GM21515 (cell line): ENCODE data around the gene OSGEP.
A peak's percentile ranks its signal among the peaks of the same experiment; 100 is the strongest.

Experiments
- ATAC-seq: cut with Tn5 transposase; IDR thresholded peaks from one replicate; pipeline ENCODE4 v1.9.1; 2021; ENCODE audit not compliant: unreplicated experiment

Gene OSGEP

GRCh38 chr14:20434701-20435581 is 19.7 kb downstream of the OSGEP start:
- no peak for ATAC-seq

- no peak for ATAC-seq
Observed at GRCh38 chr14:20429801-20430669, 24.6 kb downstream of the OSGEP start.

- no peak for ATAC-seq
Observed at GRCh38 chr14:20428802-20429201, 25.8 kb downstream of the OSGEP start.

GRCh38 chr14:20428010-20428365 is 26.6 kb downstream of the OSGEP start:
- ATAC-seq, result peak; percentile 36

GRCh38 chr14:20427231-20428009 is 27.2 kb downstream of the OSGEP start:
- peak; percentile 70 for ATAC-seq

GRCh38 chr14:20424851-20425250 is 29.8 kb downstream of the OSGEP start:
- ATAC-seq, result no peak

GRCh38 chr14:20422886-20423285 is 31.7 kb downstream of the OSGEP start:
- no peak for ATAC-seq

GRCh38 chr14:20421267-20421666 is 33.3 kb downstream of the OSGEP start:
- no peak for ATAC-seq

GRCh38 chr14:20419419-20419818 is 35.2 kb downstream of the OSGEP start:
- no peak for ATAC-seq

- ATAC-seq, result no peak
Observed at GRCh38 chr14:20418501-20418909, 36.1 kb downstream of the OSGEP start.

- no peak for ATAC-seq
Observed at GRCh38 chr14:20417250-20418186, 37.1 kb downstream of the OSGEP start.

GRCh38 chr14:20416223-20416622 is 38.4 kb downstream of the OSGEP start:
- no peak for ATAC-seq

- ATAC-seq, result peak; percentile 43
Observed at GRCh38 chr14:20415782-20416206, 38.8 kb downstream of the OSGEP start.

- no peak for ATAC-seq
Observed at GRCh38 chr14:20413744-20414082, 40.9 kb downstream of the OSGEP start.

- ATAC-seq, result peak; percentile 55
Observed at GRCh38 chr14:20412876-20413743, 41.5 kb downstream of the OSGEP start, which contains the start of gene TEP1. Gene TEP1 (minus strand): TSS chr14:20413501. CDS start chr14:20408439, 5,062 bp downstream.

- peak; percentile 72 for ATAC-seq
Observed at GRCh38 chr14:20412411-20412810, 42.2 kb downstream of the OSGEP start.

- ATAC-seq, result no peak
Observed at GRCh38 chr14:20409226-20409625, 45.4 kb downstream of the OSGEP start.

- no peak for ATAC-seq
Observed at GRCh38 chr14:20403521-20403920, 51.1 kb downstream of the OSGEP start.

GRCh38 chr14:20400965-20401593 is 53.5 kb downstream of the OSGEP start:
- no peak for ATAC-seq
